ENCODE data around the gene RASIP1.

Gene RASIP1

GRCh38 chr19:48779636-48780035, 39.2 kb upstream of the RASIP1 start:
- CTCF ChIA-PET, result interaction anchor here (0.6 to 0.8 kb wide), 2 partner anchors 16 to 48 kb away, joined by 4 to 6 read pairs; no protein-coding TSS in a partner anchor
- TF ChIP-seq ELF4 (IDR thresholded peaks at IDR 0.05) (no peak), HDGF (IDR thresholded peaks at IDR 0.05; ENCODE audit: borderline replicate concordance) (no peak), TARDBP (IDR thresholded peaks at IDR 0.05) (no peak), SUZ12 (IDR thresholded peaks at IDR 0.05) (no peak), NFRKB (IDR thresholded peaks at IDR 0.05) (no peak), LEF1 (IDR thresholded peaks at IDR 0.05; ENCODE audit: borderline replicate concordance) (no peak), FOXM1 (IDR thresholded peaks at IDR 0.05; ENCODE audit: borderline replicate concordance) (no peak), FOXA1 (IDR thresholded peaks at IDR 0.05) (no peak), ZNF384 (IDR thresholded peaks at IDR 0.05) (no peak), ARNT (IDR thresholded peaks at IDR 0.05) (no peak), L3MBTL2 (conservative IDR thresholded peaks at IDR 0.05) (no peak), CTBP1 (IDR thresholded peaks at IDR 0.05; ENCODE audit: borderline replicate concordance) (no peak), FOXK2 (IDR thresholded peaks at IDR 0.05) (no peak), SP1 (IDR thresholded peaks at IDR 0.05) (no peak)
- TF ChIP-seq, protein P1, sequence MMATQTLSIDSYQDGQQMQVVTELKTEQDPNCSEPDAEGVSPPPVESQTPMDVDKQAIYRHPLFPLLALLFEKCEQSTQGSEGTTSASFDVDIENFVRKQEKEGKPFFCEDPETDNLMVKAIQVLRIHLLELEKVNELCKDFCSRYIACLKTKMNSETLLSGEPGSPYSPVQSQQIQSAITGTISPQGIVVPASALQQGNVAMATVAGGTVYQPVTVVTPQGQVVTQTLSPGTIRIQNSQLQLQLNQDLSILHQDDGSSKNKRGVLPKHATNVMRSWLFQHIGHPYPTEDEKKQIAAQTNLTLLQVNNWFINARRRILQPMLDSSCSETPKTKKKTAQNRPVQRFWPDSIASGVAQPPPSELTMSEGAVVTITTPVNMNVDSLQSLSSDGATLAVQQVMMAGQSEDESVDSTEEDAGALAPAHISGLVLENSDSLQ (IDR thresholded peaks at IDR 0.05), result no peak
- no peak for DNase-seq (ENCODE audit: extremely low spot score)
- POLR2A ChIA-PET, result interaction anchor here (1.1 kb wide), 1 partner anchor 41 kb away, joined by 3 read pairs; no protein-coding TSS in a partner anchor

DNA sequence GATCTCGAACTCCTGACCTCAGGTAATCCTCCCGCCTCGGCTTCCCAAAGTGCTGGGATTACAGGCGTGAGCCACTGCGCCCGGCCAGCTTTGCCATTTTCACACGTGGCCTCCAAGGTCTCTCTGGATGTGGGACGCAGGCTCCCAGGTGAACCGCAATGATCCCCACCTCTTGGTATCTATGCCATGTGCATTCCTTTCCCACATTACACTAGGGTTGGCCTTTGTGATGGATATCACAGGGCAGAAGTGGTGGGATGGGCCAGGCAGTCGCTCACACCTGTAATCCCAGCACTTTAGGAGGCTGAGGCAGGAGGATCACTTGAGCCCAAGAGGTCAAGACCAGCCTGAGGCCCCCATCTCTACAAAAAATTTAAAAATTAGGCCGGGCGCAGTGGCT, 37.3 kb upstream of the RASIP1 start:
- no peak for DNase-seq (ENCODE audit: extremely low spot score)
- TF ChIP-seq ARNT (IDR thresholded peaks at IDR 0.05), result no peak
- TF ChIP-seq NFRKB (IDR thresholded peaks at IDR 0.05), result no peak
- TF ChIP-seq ELF4 (IDR thresholded peaks at IDR 0.05), result no peak
- no peak for TF ChIP-seq TARDBP (IDR thresholded peaks at IDR 0.05)
- no peak for TF ChIP-seq LEF1 (IDR thresholded peaks at IDR 0.05; ENCODE audit: borderline replicate concordance)
- no peak for TF ChIP-seq FOXM1 (IDR thresholded peaks at IDR 0.05; ENCODE audit: borderline replicate concordance)
- no peak for TF ChIP-seq BHLHE40 (IDR thresholded peaks at IDR 0.05; ENCODE audit: borderline replicate concordance)
- TF ChIP-seq, protein P1 (IDR thresholded peaks at IDR 0.05), result no peak
- TF ChIP-seq SP1 (IDR thresholded peaks at IDR 0.05), result no peak
- TF ChIP-seq FOXK2 (IDR thresholded peaks at IDR 0.05), result no peak
- no peak for TF ChIP-seq ZNF384 (IDR thresholded peaks at IDR 0.05)
- TF ChIP-seq FOXA1 (IDR thresholded peaks at IDR 0.05), result no peak
- TF ChIP-seq CTBP1 (IDR thresholded peaks at IDR 0.05; ENCODE audit: borderline replicate concordance), result no peak
- TF ChIP-seq HDGF (IDR thresholded peaks at IDR 0.05; ENCODE audit: borderline replicate concordance), result no peak
- TF ChIP-seq L3MBTL2 (conservative IDR thresholded peaks at IDR 0.05), result no peak
- TF ChIP-seq SUZ12 (IDR thresholded peaks at IDR 0.05), result no peak
- ChIA-PET POLR2A (no interaction called here), CTCF (no interaction called here)

DNA sequence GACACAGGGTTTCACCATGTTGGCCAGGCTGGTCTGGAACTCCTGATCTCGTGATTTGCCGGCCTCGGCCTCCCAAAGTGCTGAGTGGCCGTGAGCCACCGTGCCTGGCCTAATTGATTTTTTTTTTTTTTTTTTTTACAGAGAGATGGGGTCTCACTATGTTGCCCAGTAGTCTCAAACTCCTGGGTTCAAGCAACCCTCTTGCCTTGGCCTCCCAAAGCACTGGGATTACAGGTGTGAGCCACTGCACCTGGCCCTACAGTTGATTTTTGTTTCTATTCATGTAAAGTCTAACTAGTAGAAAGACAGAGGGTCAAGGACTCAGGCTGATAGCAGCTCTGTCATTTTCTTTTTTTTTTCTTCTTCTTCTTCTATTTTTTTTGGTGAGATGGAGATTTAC, 36.7 kb upstream of the RASIP1 start:
- no peak for DNase-seq (ENCODE audit: extremely low spot score)
- ChIA-PET POLR2A (no interaction called here), CTCF (interaction anchor here (0.6 kb wide), 1 partner anchor 50 kb away, joined by 3 read pairs; no protein-coding TSS in a partner anchor)
- TF ChIP-seq HDGF (IDR thresholded peaks at IDR 0.05; ENCODE audit: borderline replicate concordance) (no peak), FOXA1 (IDR thresholded peaks at IDR 0.05) (no peak), FOXK2 (IDR thresholded peaks at IDR 0.05) (no peak), NFRKB (IDR thresholded peaks at IDR 0.05) (no peak), ZNF384 (IDR thresholded peaks at IDR 0.05) (0 out of 2 replicates have a peak, but pooled peaks have one; percentile 23), BHLHE40 (IDR thresholded peaks at IDR 0.05; ENCODE audit: borderline replicate concordance) (no peak), ELF4 (IDR thresholded peaks at IDR 0.05) (no peak)
- TF ChIP-seq, protein P1 (IDR thresholded peaks at IDR 0.05), result no peak

GRCh38 chr19:48772503-48772953, 32.1 kb upstream of the RASIP1 start:
- DNase-seq (ENCODE audit: extremely low spot score), result no peak
- POLR2A ChIA-PET, result no interaction called here
- TF ChIP-seq L3MBTL2 (conservative IDR thresholded peaks at IDR 0.05) (no peak), FOXK2 (IDR thresholded peaks at IDR 0.05) (no peak), ARNT (IDR thresholded peaks at IDR 0.05) (no peak), SP1 (IDR thresholded peaks at IDR 0.05) (no peak)
- CTCF ChIA-PET, result no interaction called here

- ChIA-PET CTCF (no interaction called here), POLR2A (no interaction called here)
- no peak for DNase-seq (ENCODE audit: extremely low spot score)
- TF ChIP-seq LEF1 (IDR thresholded peaks at IDR 0.05; ENCODE audit: borderline replicate concordance) (no peak), HDGF (IDR thresholded peaks at IDR 0.05; ENCODE audit: borderline replicate concordance) (no peak), ARNT (IDR thresholded peaks at IDR 0.05) (no peak), FOXK2 (IDR thresholded peaks at IDR 0.05) (no peak), SP1 (IDR thresholded peaks at IDR 0.05) (no peak), FOXA1 (IDR thresholded peaks at IDR 0.05) (no peak), NFRKB (IDR thresholded peaks at IDR 0.05) (no peak), CTBP1 (IDR thresholded peaks at IDR 0.05; ENCODE audit: borderline replicate concordance) (no peak), FOXM1 (IDR thresholded peaks at IDR 0.05; ENCODE audit: borderline replicate concordance) (no peak), BHLHE40 (IDR thresholded peaks at IDR 0.05; ENCODE audit: borderline replicate concordance) (no peak), SUZ12 (IDR thresholded peaks at IDR 0.05) (no peak), ELF4 (IDR thresholded peaks at IDR 0.05) (no peak)
- TF ChIP-seq, protein P1 (IDR thresholded peaks at IDR 0.05), result no peak
These were observed 30.5 kb upstream of the RASIP1 start for GRCh38 chr19:48770734-48771472.

Measured in HEK293T (cell line).